Right kidney (tissue), 1 donor: ENCODE data around the gene KRTAP4-7.
"Not testable (repeated sequence)": the region's sequence is repeated elsewhere in the genome, so short reads cannot be mapped to it uniquely, and the experiment has no call there.

Source experiments
- DNase-seq: peaks from one replicate; pipeline ENCODE4 v3.0.0-alpha.2; 2016

KRTAP4-7 gene

GRCh38 chr17:41065016-41065689, 18.8 kb upstream of the KRTAP4-7 start:
- not testable (repeated sequence) for DNase-seq

GRCh38 chr17:41065829-41066624, 17.9 kb upstream of the KRTAP4-7 start, which contains the start of gene KRTAP2-4:
Gene KRTAP2-4, minus strand, starts transcription at chr17:41065879. Its CDS starts 34 bp downstream, at chr17:41065845.
- no peak for DNase-seq

GRCh38 chr17:41067281-41067680, 16.7 kb upstream of the KRTAP4-7 start:
- no peak for DNase-seq

GRCh38 chr17:41069031-41069430, 14.9 kb upstream of the KRTAP4-7 start:
- no peak for DNase-seq

- no peak for DNase-seq
Observed at GRCh38 chr17:41071606-41072360, 12.2 kb upstream of the KRTAP4-7 start.

- no peak for DNase-seq
Observed at GRCh38 chr17:41073676-41074075, 10.3 kb upstream of the KRTAP4-7 start.

- no peak for DNase-seq
Observed at GRCh38 chr17:41076788-41077187, 7.2 kb upstream of the KRTAP4-7 start.

GRCh38 chr17:41082626-41083025, 1.3 kb upstream of the KRTAP4-7 start:
- no peak for DNase-seq

- DNase-seq = not testable (repeated sequence)
Observed at GRCh38 chr17:41083427-41083826, 523 bp upstream of the KRTAP4-7 start.

GRCh38 chr17:41088760-41089352, 4.9 kb downstream of the KRTAP4-7 start:
- DNase-seq = not testable (repeated sequence)

GRCh38 chr17:41096055-41096454, 12.1 kb downstream of the KRTAP4-7 start:
- DNase-seq = no peak

- DNase-seq = no peak
Observed at GRCh38 chr17:41098042-41098441, 14.1 kb downstream of the KRTAP4-7 start, which contains the start of gene KRTAP4-8. Gene KRTAP4-8, minus strand, starts transcription at chr17:41098142. Its CDS starts 58 bp downstream, at chr17:41098084.

GRCh38 chr17:41098481-41098880, 14.5 kb downstream of the KRTAP4-7 start:
- no peak for DNase-seq

- DNase-seq = not testable (repeated sequence)
Observed at GRCh38 chr17:41099682-41100480, 15.9 kb downstream of the KRTAP4-7 start.

- DNase-seq = no peak
Observed at GRCh38 chr17:41101586-41102259, 17.8 kb downstream of the KRTAP4-7 start, which contains the start of gene KRTAP4-16. Gene KRTAP4-16, minus strand, starts transcription at chr17:41102209. Its CDS starts 0 bp downstream, at chr17:41102209.

- DNase-seq = no peak
Observed at GRCh38 chr17:41103896-41104295, 19.9 kb downstream of the KRTAP4-7 start.

GRCh38 chr17:41104386-41105038, 20.6 kb downstream of the KRTAP4-7 start:
- not testable (repeated sequence) for DNase-seq

- DNase-seq = not testable (repeated sequence)
Observed at GRCh38 chr17:41105347-41105746, 21.4 kb downstream of the KRTAP4-7 start, which contains the start of gene KRTAP4-9. Gene KRTAP4-9, plus strand, starts transcription at chr17:41105389. Its CDS starts 0 bp downstream, at chr17:41105389.

- no peak for DNase-seq
Observed at GRCh38 chr17:41107941-41108450, 24.0 kb downstream of the KRTAP4-7 start.
